Measurements from ENCODE around the gene TOP1.
"Not testable (repeated sequence)": the region's sequence is repeated elsewhere in the genome, so short reads cannot be mapped to it uniquely, and the experiment has no call there.

Gene TOP1

DNA sequence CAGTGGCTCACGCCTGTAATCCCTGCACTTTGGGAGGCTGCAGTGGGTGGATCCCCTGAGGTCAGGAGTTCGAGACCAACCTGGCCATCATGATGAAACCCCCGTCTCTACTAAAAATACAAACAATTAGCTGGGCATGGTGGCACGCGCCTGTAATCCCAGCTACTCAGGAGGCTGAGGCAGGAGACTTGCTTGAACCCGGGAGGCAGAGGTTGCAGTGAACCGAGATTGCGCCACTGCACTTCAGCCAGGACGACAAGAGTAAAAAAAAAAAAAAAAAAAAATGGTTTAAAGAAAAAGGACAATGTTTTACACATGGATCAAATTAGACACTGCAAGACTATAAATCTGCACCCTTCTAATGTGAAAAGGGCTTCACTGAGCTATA lies 103.8 kb downstream of the TOP1 start:
- DNase-seq (ENCODE audit: low spot score) = not testable (repeated sequence)

- DNase-seq (ENCODE audit: low spot score) = peak; percentile 43
Observed at GRCh38 chr20:41133709-41134361, 105.2 kb downstream of the TOP1 start.

- DNase-seq (ENCODE audit: low spot score) = no peak
Observed at GRCh38 chr20:41134362-41135186, 106.0 kb downstream of the TOP1 start.

- DNase-seq (ENCODE audit: low spot score) = peak; percentile 70
Observed at GRCh38 chr20:41135187-41135887, 106.7 kb downstream of the TOP1 start.

DNA sequence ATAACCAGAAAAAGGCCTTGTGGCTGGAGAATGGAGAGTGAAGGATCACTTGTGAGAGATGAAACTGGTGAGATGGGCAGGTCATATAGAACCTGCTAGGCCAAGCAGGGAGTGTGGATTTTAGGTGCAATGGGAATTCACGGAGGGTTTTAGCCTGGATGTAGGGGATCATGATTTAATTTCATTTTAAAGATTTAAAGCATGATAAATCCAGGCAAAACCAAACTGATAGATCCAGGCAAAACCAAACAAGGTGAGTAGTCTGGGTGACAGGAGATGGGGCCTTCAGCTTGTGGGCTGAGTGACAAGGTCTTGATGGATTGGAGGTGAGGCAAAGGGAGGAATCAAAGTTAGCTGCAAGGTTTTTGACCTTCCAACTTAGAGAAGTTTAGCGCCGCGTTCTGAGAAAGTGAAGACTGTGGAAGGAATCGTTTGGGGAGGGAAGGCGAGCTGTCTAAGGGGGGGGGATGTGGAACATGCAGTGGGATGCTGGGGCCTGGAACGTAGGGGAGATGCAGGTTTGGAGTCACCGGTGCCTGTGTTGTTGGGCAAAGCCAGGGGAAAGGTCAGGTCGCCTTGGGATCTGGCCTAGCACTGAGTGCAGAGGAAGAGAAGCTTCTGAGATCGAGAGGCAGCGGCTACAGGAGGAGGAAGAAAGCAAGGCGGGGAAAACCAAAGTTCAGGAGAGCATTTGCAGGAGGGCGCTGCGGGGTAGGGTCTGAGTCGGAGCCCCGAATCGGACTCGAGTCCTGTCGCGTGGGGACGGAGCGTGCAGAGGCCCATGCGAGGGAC lies 107.5 kb downstream of the TOP1 start:
- no peak for DNase-seq (ENCODE audit: low spot score)

DNA sequence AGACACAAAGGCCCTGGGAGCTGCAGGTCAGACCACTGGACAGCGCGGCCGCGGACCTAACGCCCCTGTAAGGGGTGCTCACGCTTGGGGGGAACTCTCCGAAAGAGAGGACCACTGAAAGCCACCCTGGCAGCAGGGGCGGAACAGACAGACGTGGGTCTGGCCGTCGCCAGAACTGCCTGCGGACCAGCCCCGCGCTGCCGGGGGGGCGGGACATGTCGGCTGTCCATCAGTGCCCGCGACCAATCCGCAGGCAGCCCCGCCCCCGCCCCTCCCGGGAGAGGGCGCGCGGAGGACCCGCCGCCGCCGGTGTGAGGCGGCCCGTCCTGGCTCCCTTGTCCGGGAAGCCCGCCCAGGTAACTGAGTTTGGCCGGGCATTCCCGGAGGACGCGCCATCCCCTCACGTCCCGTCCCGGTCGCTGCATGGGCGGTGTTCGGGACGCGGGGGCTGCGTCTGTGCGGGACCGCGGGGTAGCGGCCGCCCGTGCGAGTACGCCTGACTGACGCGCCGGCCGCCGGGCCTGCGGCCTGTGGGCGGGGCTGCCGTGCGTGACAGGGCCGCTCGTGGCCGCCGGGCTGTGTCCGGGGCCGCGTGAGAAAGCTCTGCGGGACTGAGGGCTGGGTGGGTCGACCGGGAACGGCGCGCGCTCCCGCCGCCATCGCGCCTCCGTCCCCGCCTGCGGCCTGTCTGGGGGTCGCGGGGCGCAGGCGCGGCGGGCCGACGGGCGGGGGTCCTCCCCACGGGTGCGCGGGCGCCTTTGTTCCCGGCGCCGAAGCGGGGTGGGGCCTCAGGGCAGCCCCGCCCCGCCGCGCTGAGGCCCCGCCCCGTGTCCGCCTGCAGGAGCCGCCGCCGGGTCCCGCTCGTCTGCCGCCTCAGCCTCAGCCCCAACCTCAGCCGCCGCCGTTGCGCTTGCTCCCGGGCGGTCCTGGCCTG lies 108.3 kb downstream of the TOP1 start, which contains the start of gene PLCG1:
PLCG1 (plus strand) TSS at position 864 of the 934 bp plus-strand sequence. CDS start 99 bp downstream, outside the sequence.
- peak; percentile 79 for DNase-seq (ENCODE audit: low spot score)

DNA sequence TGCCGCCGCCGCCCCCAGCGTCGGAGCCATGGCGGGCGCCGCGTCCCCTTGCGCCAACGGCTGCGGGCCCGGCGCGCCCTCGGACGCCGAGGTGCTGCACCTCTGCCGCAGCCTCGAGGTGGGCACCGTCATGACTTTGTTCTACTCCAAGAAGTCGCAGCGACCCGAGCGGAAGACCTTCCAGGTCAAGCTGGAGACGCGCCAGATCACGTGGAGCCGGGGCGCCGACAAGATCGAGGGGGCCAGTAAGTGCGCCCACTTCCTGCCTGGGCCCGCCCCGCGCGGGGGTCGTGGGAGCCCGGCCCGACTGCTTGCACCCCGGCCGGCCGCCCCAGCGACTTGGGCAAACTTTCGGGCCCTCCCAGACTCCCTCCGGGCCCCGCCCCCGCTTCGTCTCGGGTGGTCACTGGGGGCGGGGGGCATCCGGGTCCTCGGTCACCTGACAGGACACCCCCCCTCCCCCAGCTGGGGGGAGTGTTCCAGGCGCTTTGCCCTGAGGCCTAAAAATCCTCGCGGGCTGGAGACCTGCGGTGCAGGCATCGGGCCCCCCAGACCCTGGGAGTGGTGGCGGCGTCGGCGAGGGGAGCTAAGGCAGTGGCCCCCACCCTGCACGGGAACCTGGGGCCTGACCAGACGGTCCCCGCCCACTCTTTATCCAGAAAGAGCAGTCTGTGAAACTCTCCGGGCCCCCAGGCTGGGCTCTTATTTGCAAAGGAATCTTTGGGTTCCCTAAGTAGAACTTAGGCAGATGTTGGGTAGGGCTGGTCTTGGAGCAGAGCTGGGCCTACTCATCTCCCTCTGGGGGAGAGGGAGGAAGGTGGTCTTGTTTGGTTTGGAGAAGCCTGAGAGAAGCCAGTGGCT lies 109.2 kb downstream of the TOP1 start:
- DNase-seq (ENCODE audit: low spot score) = peak; percentile 47

- peak; percentile 43 for DNase-seq (ENCODE audit: low spot score)
Observed at GRCh38 chr20:41138475-41139226, 110.0 kb downstream of the TOP1 start.

DNA sequence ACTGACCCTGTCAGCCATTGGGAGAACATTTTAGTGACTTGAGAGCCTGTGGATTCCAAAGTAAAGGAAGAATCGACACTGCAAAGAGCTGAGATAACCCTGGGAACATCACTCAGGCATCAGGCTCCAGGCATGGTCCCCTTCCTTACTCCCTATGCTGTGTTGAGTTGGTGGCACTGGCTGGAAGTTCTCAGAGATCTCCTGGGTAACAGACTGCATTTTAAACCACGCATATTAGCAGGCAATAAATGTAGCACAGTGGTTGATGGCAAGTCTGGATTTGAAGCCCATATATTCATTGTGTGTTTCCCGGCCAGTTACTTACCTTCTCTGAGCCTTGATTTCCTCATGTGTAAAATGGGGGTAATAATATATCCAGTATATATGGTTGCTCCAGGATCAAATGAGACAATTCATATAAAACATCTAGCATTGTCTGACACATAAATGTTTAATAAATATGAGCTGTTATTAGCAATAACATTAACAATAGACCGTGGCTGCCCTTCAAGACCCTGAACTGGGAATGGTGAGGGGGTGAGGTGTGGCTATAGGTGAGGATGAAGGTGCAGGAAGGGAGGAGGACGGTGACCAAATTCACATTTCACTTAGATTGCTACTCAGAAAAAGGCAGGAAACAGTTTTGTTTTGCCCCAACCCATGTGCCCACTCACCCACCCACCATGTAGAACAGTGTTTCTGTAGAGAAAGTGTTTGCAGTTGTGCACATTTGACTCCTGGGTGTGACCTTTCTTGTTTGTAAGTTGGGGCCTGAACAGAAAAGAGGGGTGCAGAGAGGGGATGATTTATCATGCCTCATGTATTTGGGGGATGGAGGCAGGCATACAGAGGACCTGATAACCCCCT lies 110.8 kb downstream of the TOP1 start:
- DNase-seq (ENCODE audit: low spot score) = peak; percentile 53

GRCh38 chr20:41140226-41141133 lies 111.9 kb downstream of the TOP1 start:
- DNase-seq (ENCODE audit: low spot score) = no peak

DNA sequence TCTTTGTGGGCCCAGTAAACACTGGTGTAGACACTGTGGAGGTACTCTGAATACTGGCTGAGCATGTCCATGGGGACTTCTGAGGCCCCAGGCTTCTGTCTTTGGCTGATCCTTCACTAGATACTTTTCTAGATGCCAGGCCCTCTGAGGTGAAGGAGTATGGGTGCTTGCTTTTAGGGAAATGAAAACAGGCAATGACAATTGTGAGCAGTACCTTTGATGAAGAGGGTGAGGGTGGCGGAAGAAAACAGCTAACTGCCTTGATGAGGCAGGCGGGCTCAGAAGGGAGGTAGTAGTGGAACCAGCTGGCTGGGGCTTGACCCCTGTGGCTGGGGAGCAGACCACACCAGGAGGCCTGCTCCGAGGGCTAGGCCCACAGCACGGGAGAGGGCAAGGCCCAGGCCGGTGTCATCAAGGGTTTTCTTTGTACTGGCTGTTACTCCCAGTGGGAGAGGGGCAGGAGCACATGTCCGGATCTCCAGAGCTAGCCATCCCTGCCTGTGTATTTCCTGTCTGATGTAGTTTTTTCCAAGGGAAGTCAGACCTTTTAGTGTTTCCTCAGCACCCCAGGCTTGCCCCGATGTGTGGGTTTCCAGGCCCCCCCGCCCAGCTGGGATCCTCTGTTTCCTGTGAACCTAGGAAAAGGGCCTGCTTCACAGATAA lies 112.7 kb downstream of the TOP1 start:
- no peak for DNase-seq (ENCODE audit: low spot score)

DNA sequence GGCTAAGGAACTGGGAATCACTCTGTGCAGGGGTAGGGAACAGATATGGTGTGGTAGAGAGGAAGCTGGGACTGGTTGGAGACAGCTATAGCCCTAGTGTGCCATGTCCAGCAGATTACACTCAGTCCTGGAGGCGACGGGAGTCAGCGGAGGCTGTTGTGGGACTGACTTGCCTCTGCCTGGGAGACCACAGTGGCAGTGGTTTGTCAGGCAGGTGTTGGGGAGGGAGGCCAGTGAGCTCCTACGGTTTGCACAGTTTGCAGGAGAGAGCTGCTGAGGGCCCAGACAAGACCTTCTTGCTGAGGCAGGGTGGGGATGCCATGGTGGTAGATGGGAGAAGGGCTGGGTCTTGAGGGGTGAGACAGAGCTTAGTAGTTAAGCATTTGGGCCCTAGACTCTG lies 113.6 kb downstream of the TOP1 start:
- DNase-seq (ENCODE audit: low spot score) = no peak

DNA sequence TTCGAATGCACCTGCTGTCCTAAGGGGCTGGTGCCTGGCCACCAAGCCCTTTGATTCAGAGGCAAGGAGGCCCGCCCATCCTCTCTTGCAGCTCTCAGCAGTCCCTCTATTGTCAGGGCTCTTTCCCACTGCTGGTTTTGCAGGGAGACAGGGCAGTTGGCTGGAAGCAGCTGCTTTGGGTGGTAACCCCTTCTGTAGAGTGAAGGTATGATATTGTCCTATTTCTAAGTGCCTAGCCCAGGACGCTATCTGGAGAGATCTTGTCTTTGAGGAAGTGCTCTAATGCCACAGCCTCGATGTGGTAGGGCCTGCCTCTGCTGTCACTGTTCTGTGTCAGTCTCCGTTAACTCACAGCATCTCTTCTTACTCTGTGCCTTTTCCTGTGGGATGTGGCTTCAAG lies 114.3 kb downstream of the TOP1 start:
- DNase-seq (ENCODE audit: low spot score) = peak; percentile 60

- DNase-seq (ENCODE audit: low spot score) = no peak
Observed at GRCh38 chr20:41143354-41143753, 114.7 kb downstream of the TOP1 start.

DNA sequence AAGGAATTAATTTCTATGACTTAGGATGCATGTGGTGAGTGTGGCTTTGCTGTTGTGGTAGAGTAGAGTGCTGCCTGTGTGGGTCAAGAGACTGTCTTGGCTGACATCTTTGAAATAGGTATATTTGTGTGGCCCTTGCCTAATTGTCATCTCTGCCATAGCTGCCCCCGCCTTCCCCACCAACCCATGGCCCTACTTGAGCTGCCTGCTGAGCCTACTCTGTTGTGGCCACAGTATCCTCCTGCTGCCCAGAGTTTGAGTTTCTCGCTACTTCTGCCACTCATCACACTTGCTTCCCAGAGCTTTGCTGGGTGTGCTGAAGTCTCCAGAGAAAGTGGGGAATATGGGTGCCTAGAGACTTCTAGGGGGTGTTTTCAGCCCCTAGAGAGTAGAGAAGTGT lies 116.7 kb downstream of the TOP1 start:
- DNase-seq (ENCODE audit: low spot score) = no peak

GRCh38 chr20:41145821-41146620 lies 117.4 kb downstream of the TOP1 start:
- DNase-seq (ENCODE audit: low spot score) = no peak
